HG02642 (cell line): Measurements from ENCODE around the gene BCAR3.

Source experiments
- ATAC-seq: cut with Tn5 transposase; IDR thresholded peaks from one replicate; pipeline ENCODE4 v1.9.1; 2021; ENCODE audit warnings: mild to moderate bottlenecking; ENCODE audit not compliant: unreplicated experiment, poor library complexity

Gene BCAR3

GRCh38 chr1:93522721-93523120 lies 158.9 kb downstream of the BCAR3 start:
- ATAC-seq = no peak

GRCh38 chr1:93521618-93522017 lies 160.0 kb downstream of the BCAR3 start:
- no peak for ATAC-seq

DNA sequence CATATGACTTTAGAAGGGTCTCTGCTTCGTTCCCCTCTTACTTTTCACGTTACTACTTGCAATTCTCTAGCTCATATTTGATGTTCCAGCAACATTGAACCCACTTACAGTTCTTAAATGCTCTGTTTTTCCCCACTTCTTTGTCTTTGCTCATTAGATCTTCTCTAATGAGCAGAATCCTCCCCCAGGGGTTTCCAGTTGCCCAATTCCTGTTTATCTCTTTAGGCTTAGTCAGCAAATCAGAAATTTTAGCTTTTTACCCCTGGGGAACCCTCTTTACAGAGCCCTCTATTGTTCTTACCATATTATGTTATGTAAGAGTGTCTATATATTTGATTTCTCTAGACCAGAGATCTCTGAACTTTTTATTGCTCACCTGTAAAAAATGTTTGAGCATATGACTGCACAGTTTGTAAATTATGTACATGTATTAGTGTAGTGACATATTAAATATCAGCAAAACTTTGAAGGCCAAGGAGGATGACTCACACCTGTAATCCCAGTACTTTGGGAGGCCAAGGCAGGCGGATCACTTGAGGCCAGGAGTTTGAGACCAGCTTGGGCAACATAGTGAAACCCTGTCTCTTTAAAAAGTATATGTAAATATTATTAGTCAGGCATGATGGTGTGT lies 162.3 kb downstream of the BCAR3 start:
- no peak for ATAC-seq

DNA sequence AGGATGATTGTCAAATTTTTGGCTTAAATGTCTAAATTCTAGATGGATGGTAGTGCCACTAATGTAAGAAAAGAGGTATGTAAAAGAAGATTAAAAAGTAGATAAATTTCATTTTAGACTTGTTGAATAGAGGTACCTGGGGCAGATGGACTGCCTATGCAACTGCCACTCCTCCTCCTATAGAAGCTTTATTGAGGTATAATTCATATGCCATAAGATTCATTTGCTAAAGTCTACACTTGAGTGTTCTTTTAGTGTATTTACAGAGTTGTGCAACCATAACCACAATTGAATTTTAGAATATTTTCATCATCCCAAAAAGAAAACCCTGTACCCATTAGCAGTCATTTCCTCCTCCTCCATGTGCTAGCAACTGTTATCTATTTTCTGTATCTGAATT lies 163.1 kb downstream of the BCAR3 start:
- ATAC-seq = no peak

DNA sequence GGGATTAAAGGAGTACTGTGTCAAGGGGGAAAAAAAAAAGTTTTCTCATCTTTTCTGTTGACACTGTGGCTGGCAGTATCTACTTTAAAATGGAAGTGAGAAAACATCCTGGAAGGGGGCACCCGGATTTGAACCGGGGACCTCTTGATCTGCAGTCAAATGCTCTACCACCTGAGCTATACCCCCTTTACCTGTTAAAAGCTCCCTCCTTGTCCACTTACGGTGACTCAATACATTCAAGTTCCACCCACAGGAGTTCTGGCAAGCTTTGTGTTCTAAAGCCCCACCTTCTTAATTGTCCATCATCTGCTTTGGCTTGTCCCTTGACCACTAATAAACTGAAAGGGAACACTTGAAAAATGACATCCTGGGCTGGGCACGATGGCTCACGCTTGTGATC lies 165.5 kb downstream of the BCAR3 start:
- no peak for ATAC-seq
